Trophoblast cell (in vitro differentiated cells and primary cell): ENCODE results near the gene CGB3.

Experiments
- DNase-seq, 2 donors: peaks; one replicate each; pipeline ENCODE4 v3.0.0-alpha.2; 2016
- H2AFZ ChIP-seq: 2 replicates; pipeline ENCODE4 v1.6.1; 2013; ENCODE audit warnings: low read length, moderate library complexity, mild to moderate bottlenecking; ENCODE audit not compliant: insufficient read depth, poor library complexity
- H2AK5ac ChIP-seq: 2 replicates; pipeline ENCODE4 v1.6.1; 2013; ENCODE audit warnings: mild to moderate bottlenecking, low read length
- H2BK120ac ChIP-seq: 2 replicates; pipeline ENCODE4 v1.6.1; 2013; ENCODE audit warnings: low read length, mild to moderate bottlenecking, moderate library complexity; ENCODE audit not compliant: insufficient read depth, poor library complexity
- H2BK12ac ChIP-seq: 2 replicates; pipeline ENCODE4 v1.6.1; 2013; ENCODE audit warnings: mild to moderate bottlenecking, low read length, moderate library complexity
- H2BK5ac ChIP-seq: 2 replicates; pipeline ENCODE4 v1.6.1; 2013; ENCODE audit warnings: low read length, low read depth, moderate library complexity, mild to moderate bottlenecking; ENCODE audit not compliant: poor library complexity
- H3K14ac ChIP-seq: 2 replicates; pipeline ENCODE4 v1.6.1; 2013; ENCODE audit warnings: mild to moderate bottlenecking, low read length
- H3K18ac ChIP-seq: 2 replicates; pipeline ENCODE4 v1.6.1; 2013; ENCODE audit warnings: mild to moderate bottlenecking, low read length
- H3K23ac ChIP-seq: 2 replicates; pipeline ENCODE4 v1.6.1; 2013; ENCODE audit warnings: low read length
- H3K27ac ChIP-seq: 2 replicates; pipeline ENCODE4 v1.5.1; 2013; ENCODE audit warnings: low read depth, mild to moderate bottlenecking, inconsistent platforms, low read length, moderate library complexity
- H3K27me3 ChIP-seq: 2 replicates; pipeline ENCODE4 v1.6.1; 2013; ENCODE audit warnings: inconsistent platforms, mild to moderate bottlenecking, low read length, moderate library complexity; ENCODE audit not compliant: insufficient read depth
- H3K36me3 ChIP-seq, 2 experiments: 1 replicate in 1 of 2; 2 replicates in 1 of 2; pipeline ENCODE4 v1.6.1; 2013; ENCODE audit warnings: low read length in 2 of 2, mild to moderate bottlenecking in 2 of 2, moderate library complexity in 1 of 2; ENCODE audit not compliant: insufficient read depth in 2 of 2, control insufficient read depth in 1 of 2
- H3K4ac ChIP-seq: 2 replicates; pipeline ENCODE4 v1.6.1; 2013; ENCODE audit warnings: low read depth, mild to moderate bottlenecking, low read length, moderate library complexity
- H3K4me1 ChIP-seq, 2 experiments: 1 replicate in 1 of 2; 2 replicates in 1 of 2; pipeline ENCODE4 v1.6.1; 2013; ENCODE audit warnings: low read length in 2 of 2, mild to moderate bottlenecking in 2 of 2, moderate library complexity in 1 of 2; ENCODE audit not compliant: insufficient read depth in 2 of 2, control insufficient read depth in 1 of 2
- H3K4me2 ChIP-seq: 2 replicates; pipeline ENCODE4 v1.6.1; 2013; ENCODE audit warnings: inconsistent platforms, mild to moderate bottlenecking, low read length, moderate library complexity
- H3K4me3 ChIP-seq: 2 replicates; pipeline ENCODE4 v1.5.1; 2013; ENCODE audit warnings: mild to moderate bottlenecking, low read depth, low read length, inconsistent platforms
- H3K79me1 ChIP-seq: one replicate; pipeline ENCODE4 v1.6.1; 2013; ENCODE audit warnings: low read length
- H3K79me2 ChIP-seq: 2 replicates; pipeline ENCODE4 v1.6.1; 2013; ENCODE audit warnings: low read length, mild to moderate bottlenecking; ENCODE audit not compliant: control insufficient read depth, insufficient read depth, poor library complexity
- H3K9ac ChIP-seq: 2 replicates; pipeline ENCODE4 v1.6.1; 2013; ENCODE audit warnings: mild to moderate bottlenecking, low read length
- H3K9me3 ChIP-seq: 2 replicates; pipeline ENCODE4 v1.6.1; 2013; ENCODE audit warnings: low read depth, mild to moderate bottlenecking, control low read depth, inconsistent platforms, low read length; ENCODE audit not compliant: insufficient read depth
- H4K12ac ChIP-seq: 2 replicates; pipeline ENCODE4 v1.6.1; 2013; ENCODE audit warnings: low read depth, mild to moderate bottlenecking, low read length, moderate library complexity
- H4K8ac ChIP-seq: 2 replicates; pipeline ENCODE4 v1.6.1; 2013; ENCODE audit warnings: low read depth, mild to moderate bottlenecking, low read length, moderate library complexity
- H4K91ac ChIP-seq: one replicate; pipeline ENCODE4 v1.6.1; 2013; ENCODE audit warnings: low read depth, mild to moderate bottlenecking, low read length, moderate library complexity
- WGBS: extraction: QIAGEN DNeasy Blood & Tissue Kit; methylation state at CpG from one replicate; pipeline ENCODE4 v1.1.7; 2013; ENCODE audit warnings: missing lambda C conversion rate; ENCODE audit not compliant: insufficient read length, insufficient coverage; ENCODE audit errors: extremely low coverage; 5-methylcytosine and 5-hydroxymethylcytosine counted together

Gene CGB3

GRCh38 chr19:49017666-49018351 is 6.3 kb downstream of the CGB3 start:
- Histone ChIP-seq H4K8ac (peak overlapping the region; percentile 65), H3K4me1 (peaks cover 5 to 11% of the 10 kb centered on the region in 2 experiments), H2AK5ac (no peak overlapping the region), H3K36me3 (peaks cover 23 to 24% of the 10 kb centered on the region in 2 experiments), H4K12ac (peak overlapping the region; percentile 46), H3K14ac (no peak overlapping the region), H3K4me2 (peak overlapping the region; percentile 61), H3K4ac (no peak overlapping the region), H3K23ac (no peak overlapping the region), H3K79me1 (peaks cover 10% of the 10 kb centered on the region), H2BK12ac (no peak overlapping the region), H3K27ac (no peak overlapping the region), H2BK120ac (no peak overlapping the region), H4K91ac (peak overlapping the region; percentile 52), H3K18ac (no peak overlapping the region), H3K27me3 (peaks cover 7% of the 10 kb centered on the region), H3K9me3 (peaks cover 1% of the 10 kb centered on the region), H3K9ac (no peak overlapping the region), H2AFZ (peak overlapping the region; percentile 52), H3K4me3 (peak overlapping the region; percentile 35), H2BK5ac (no peak overlapping the region), H3K79me2 (no peaks in the 10 kb centered on the region)
- WGBS: no CpG with 5 or more reads among the region's 62 CpGs
- peak; percentile 60 to 79 for DNase-seq

GRCh38 chr19:49017041-49017665 is 7.0 kb downstream of the CGB3 start, which contains the start of gene LHB:
Gene LHB (minus strand): TSS chr19:49017091. CDS start chr19:49017081, 10 bp downstream.
- no peak within 1 kb of the TSS for H3K14ac ChIP-seq
- no peak within 1 kb of the TSS for H3K9ac ChIP-seq
- H3K27ac ChIP-seq: no peak within 1 kb of the TSS
- peaks cover 25 to 30% of the 10 kb centered on the region in 2 experiments for H3K36me3 ChIP-seq
- no CpG with 5 or more reads among the region's 17 CpGs for WGBS
- H3K18ac ChIP-seq: no peak within 1 kb of the TSS
- no peak within 1 kb of the TSS for H2BK120ac ChIP-seq
- peak within 1 kb of the TSS; percentile 52 for H2AFZ ChIP-seq
- peaks cover 10% of the 10 kb centered on the region for H3K79me1 ChIP-seq
- H3K4ac ChIP-seq: no peak within 1 kb of the TSS
- no peak within 1 kb of the TSS for H4K12ac ChIP-seq
- DNase-seq: no peak
- H3K27me3 ChIP-seq: peaks cover 7% of the 10 kb centered on the region
- no peaks in the 10 kb centered on the region for H3K79me2 ChIP-seq
- H3K4me3 ChIP-seq: peak within 1 kb of the TSS; percentile 35
- H2BK12ac ChIP-seq: no peak within 1 kb of the TSS
- no peak within 1 kb of the TSS for H4K8ac ChIP-seq
- peak within 1 kb of the TSS; percentile 61 for H3K4me2 ChIP-seq
- H2AK5ac ChIP-seq: no peak within 1 kb of the TSS
- H3K9me3 ChIP-seq: peaks cover 1% of the 10 kb centered on the region
- H3K4me1 ChIP-seq: peaks cover 5 to 11% of the 10 kb centered on the region in 2 experiments
- H2BK5ac ChIP-seq: no peak within 1 kb of the TSS
- H4K91ac ChIP-seq: peak within 1 kb of the TSS; percentile 57
- no peak within 1 kb of the TSS for H3K23ac ChIP-seq

- H3K27me3 ChIP-seq: peaks cover 7% of the 10 kb centered on the region
- no peak overlapping the region for H3K4me2 ChIP-seq
- peaks cover 5 to 11% of the 10 kb centered on the region in 2 experiments for H3K4me1 ChIP-seq
- no peak overlapping the region for H4K8ac ChIP-seq
- no CpG with 5 or more reads among the region's 29 CpGs for WGBS
- H2BK120ac ChIP-seq: no peak overlapping the region
- no peak overlapping the region for H3K4ac ChIP-seq
- no peak overlapping the region for H3K14ac ChIP-seq
- H3K79me1 ChIP-seq: peaks cover 12% of the 10 kb centered on the region
- peaks cover 33 to 39% of the 10 kb centered on the region in 2 experiments for H3K36me3 ChIP-seq
- DNase-seq: no peak
- H3K27ac ChIP-seq: no peak overlapping the region
- no peak overlapping the region for H3K9ac ChIP-seq
- H2BK5ac ChIP-seq: no peak overlapping the region
- no peak overlapping the region for H3K23ac ChIP-seq
- no peak overlapping the region for H2AK5ac ChIP-seq
- H4K12ac ChIP-seq: no peak overlapping the region
- H3K9me3 ChIP-seq: peaks cover 4% of the 10 kb centered on the region
- no peak overlapping the region for H3K4me3 ChIP-seq
- no peak overlapping the region for H2AFZ ChIP-seq
- no peaks in the 10 kb centered on the region for H3K79me2 ChIP-seq
- no peak overlapping the region for H2BK12ac ChIP-seq
- H4K91ac ChIP-seq: no peak overlapping the region
- no peak overlapping the region for H3K18ac ChIP-seq
Measured at GRCh38 chr19:49016067-49016839, 7.9 kb downstream of the CGB3 start.

- H3K4me2 ChIP-seq: no peak overlapping the region
- no peak overlapping the region for H4K12ac ChIP-seq
- no peak overlapping the region for H3K4ac ChIP-seq
- no peaks in the 10 kb centered on the region for H3K79me2 ChIP-seq
- H2BK12ac ChIP-seq: no peak overlapping the region
- no peak overlapping the region for H3K4me3 ChIP-seq
- peaks cover 12% of the 10 kb centered on the region for H3K79me1 ChIP-seq
- DNase-seq: no peak
- no peak overlapping the region for H3K23ac ChIP-seq
- H3K36me3 ChIP-seq: peaks cover 45 to 50% of the 10 kb centered on the region in 2 experiments
- H3K18ac ChIP-seq: peak overlapping the region; percentile 12
- no peak overlapping the region for H4K8ac ChIP-seq
- H3K27me3 ChIP-seq: peaks cover 7% of the 10 kb centered on the region
- H3K4me1 ChIP-seq: peaks cover 5 to 11% of the 10 kb centered on the region in 2 experiments
- peak overlapping the region; percentile 44 for H2AK5ac ChIP-seq
- peak overlapping the region; percentile 81 for H4K91ac ChIP-seq
- H2BK120ac ChIP-seq: peak overlapping the region; percentile 4
- no peak overlapping the region for H3K9ac ChIP-seq
- WGBS: no CpG with 5 or more reads among the region's 18 CpGs
- H2BK5ac ChIP-seq: no peak overlapping the region
- H3K14ac ChIP-seq: peak overlapping the region; percentile 21
- H3K9me3 ChIP-seq: peaks cover 3% of the 10 kb centered on the region
- H3K27ac ChIP-seq: no peak overlapping the region
- H2AFZ ChIP-seq: no peak overlapping the region
Measured at GRCh38 chr19:49014870-49015255, 9.3 kb downstream of the CGB3 start.
